Neural cell (in vitro differentiated cells): ENCODE results near the gene AGFG1.

ENCODE experiments used
- CTCF ChIP-seq: fragments of 450-650 bp; IDR thresholded peaks from 2 replicates; pipeline ENCODE4 v1.5.1; 2014; ENCODE audit warnings: antibody characterized with exemption, mild to moderate bottlenecking, moderate library complexity; ENCODE audit not compliant: poor library complexity, severe bottlenecking
- EP300 ChIP-seq: fragments of 450-650 bp; conservative IDR thresholded peaks from 2 replicates; pipeline ENCODE4 v1.6.1; 2014; ENCODE audit warnings: antibody characterized with exemption, mild to moderate bottlenecking, moderate library complexity; ENCODE audit not compliant: poor library complexity, severe bottlenecking
- EZH2 ChIP-seq: fragments of 200-600, 300-800 bp; shearing (Covaris generic), sonication (generic); IDR thresholded peaks from 2 replicates; pipeline ENCODE4 v1.6.1; 2014; ENCODE audit warnings: antibody characterized with exemption, low read length, borderline replicate concordance, mild to moderate bottlenecking; ENCODE audit not compliant: insufficient read depth, poor library complexity, severe bottlenecking
- POLR2AphosphoS5 ChIP-seq: IDR thresholded peaks from 2 replicates; pipeline ENCODE4 v1.6.1; 2012
- RAD21 ChIP-seq: fragments of 450-650 bp; conservative IDR thresholded peaks from 2 replicates; pipeline ENCODE4 v1.6.1; 2014; ENCODE audit warnings: antibody characterized with exemption, mild to moderate bottlenecking, moderate library complexity
- REST ChIP-seq: IDR thresholded peaks from 2 replicates; pipeline ENCODE4 v1.6.1; 2012; ENCODE audit warnings: borderline replicate concordance
- SMC3 ChIP-seq: fragments of 450-650 bp; conservative IDR thresholded peaks from 2 replicates; pipeline ENCODE4 v1.6.1; 2014; ENCODE audit warnings: antibody characterized with exemption, mild to moderate bottlenecking, moderate library complexity; ENCODE audit not compliant: poor library complexity
- TAF1 ChIP-seq: IDR thresholded peaks from 2 replicates; pipeline ENCODE4 v1.6.1; 2012; ENCODE audit warnings: low read depth

GRCh38 chr2:227455200-227455599 lies 16.8 kb upstream of the AGFG1 start:
- TF ChIP-seq EZH2 = no peak
- no peak for TF ChIP-seq CTCF
- TF ChIP-seq POLR2AphosphoS5 = no peak
- TF ChIP-seq RAD21 = no peak
- no peak for TF ChIP-seq SMC3
- no peak for TF ChIP-seq REST
- TF ChIP-seq TAF1 = no peak
- TF ChIP-seq EP300 = no peak
